ENCODE results near the gene WDR88.

The WDR88 gene

GRCh38 chr19:33167438-33167837 lies 35.5 kb downstream of the WDR88 start:
- TF ChIP-seq, protein P1, sequence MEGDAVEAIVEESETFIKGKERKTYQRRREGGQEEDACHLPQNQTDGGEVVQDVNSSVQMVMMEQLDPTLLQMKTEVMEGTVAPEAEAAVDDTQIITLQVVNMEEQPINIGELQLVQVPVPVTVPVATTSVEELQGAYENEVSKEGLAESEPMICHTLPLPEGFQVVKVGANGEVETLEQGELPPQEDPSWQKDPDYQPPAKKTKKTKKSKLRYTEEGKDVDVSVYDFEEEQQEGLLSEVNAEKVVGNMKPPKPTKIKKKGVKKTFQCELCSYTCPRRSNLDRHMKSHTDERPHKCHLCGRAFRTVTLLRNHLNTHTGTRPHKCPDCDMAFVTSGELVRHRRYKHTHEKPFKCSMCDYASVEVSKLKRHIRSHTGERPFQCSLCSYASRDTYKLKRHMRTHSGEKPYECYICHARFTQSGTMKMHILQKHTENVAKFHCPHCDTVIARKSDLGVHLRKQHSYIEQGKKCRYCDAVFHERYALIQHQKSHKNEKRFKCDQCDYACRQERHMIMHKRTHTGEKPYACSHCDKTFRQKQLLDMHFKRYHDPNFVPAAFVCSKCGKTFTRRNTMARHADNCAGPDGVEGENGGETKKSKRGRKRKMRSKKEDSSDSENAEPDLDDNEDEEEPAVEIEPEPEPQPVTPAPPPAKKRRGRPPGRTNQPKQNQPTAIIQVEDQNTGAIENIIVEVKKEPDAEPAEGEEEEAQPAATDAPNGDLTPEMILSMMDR (IDR thresholded peaks at IDR 0.05; ENCODE audit: borderline replicate concordance, control extremely low read depth, extremely low read depth, insufficient read depth, missing control alignments) = no peak
- in situ Hi-C loops (cut with MboI; ENCODE audit: low sequenced_read_pairs, unreplicated experiment) = no loop called here
- DNase-seq (ENCODE audit: low spot score) = no peak

GRCh38 chr19:33168528-33168927 lies 36.6 kb downstream of the WDR88 start:
- in situ Hi-C loops (cut with MboI; ENCODE audit: low sequenced_read_pairs, unreplicated experiment) = no loop called here
- TF ChIP-seq, protein P1 (IDR thresholded peaks at IDR 0.05; ENCODE audit: borderline replicate concordance, control extremely low read depth, extremely low read depth, insufficient read depth, missing control alignments) = no peak
- DNase-seq (ENCODE audit: low spot score) = no peak

GRCh38 chr19:33171222-33171795 lies 39.4 kb downstream of the WDR88 start:
- in situ Hi-C loops (cut with MboI; ENCODE audit: low sequenced_read_pairs, unreplicated experiment) = no loop called here
- no peak for DNase-seq (ENCODE audit: low spot score)
- TF ChIP-seq, protein P1 (IDR thresholded peaks at IDR 0.05; ENCODE audit: borderline replicate concordance, control extremely low read depth, extremely low read depth, insufficient read depth, missing control alignments) = no peak

GRCh38 chr19:33171916-33172359 lies 40.0 kb downstream of the WDR88 start:
- no peak for DNase-seq (ENCODE audit: low spot score)
- TF ChIP-seq, protein P1 (IDR thresholded peaks at IDR 0.05; ENCODE audit: borderline replicate concordance, control extremely low read depth, extremely low read depth, insufficient read depth, missing control alignments) = no peak
- in situ Hi-C loops (cut with MboI; ENCODE audit: low sequenced_read_pairs, unreplicated experiment) = no loop called here

DNA sequence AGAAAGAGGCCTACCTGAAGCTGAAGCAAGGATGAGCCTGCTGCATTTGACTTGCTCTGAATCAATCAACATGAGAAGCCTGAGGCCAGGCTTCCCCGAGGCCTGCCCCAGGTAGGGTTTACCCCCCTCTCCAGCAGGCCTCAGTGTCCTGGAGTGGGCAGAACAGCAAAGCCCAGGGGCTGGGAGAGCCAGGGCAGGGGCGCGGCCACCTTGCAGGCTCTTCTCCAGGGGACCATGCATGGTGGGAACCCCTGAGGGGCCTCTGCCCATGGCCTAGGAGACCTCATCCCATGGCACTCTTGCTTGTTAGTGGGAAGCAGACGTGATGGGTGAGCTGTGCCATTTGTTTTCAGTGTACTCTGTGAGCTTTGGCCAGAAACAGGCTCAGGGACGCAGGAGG lies 42.3 kb downstream of the WDR88 start:
- TF ChIP-seq, protein P1 (IDR thresholded peaks at IDR 0.05; ENCODE audit: borderline replicate concordance, control extremely low read depth, extremely low read depth, insufficient read depth, missing control alignments) = no peak
- in situ Hi-C loops (cut with MboI; ENCODE audit: low sequenced_read_pairs, unreplicated experiment) = no loop called here
- no peak for DNase-seq (ENCODE audit: low spot score)

DNA sequence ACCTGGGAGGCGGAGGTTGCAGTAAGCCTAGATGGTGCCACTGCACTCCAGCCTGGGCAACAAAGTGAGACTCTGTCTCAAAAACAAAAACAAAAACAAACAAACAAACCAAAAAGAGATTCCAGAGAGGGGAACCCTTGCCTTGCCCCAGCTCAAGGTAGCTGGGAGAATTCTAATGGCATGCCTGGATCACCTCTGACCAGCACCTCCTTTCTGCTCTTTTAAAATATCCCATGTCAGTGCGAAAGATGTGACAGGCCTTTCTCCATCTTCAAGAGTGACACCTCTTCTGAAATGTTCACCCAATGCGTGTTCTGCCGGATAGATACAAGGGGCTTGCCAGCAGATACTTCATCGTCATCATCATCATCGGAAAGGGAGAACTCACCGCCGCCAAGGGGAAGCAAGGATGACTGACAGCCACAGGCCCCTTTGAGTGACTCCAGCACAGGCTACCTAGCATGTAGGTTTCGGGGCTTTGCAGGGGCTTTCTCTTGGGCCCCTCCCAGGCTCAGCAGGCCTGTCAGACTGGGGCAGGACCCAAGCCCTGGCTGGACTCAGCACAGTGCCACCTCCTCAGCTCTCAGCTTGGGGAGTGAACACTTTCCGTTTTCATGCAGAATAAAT lies 43.4 kb downstream of the WDR88 start:
- DNase-seq (ENCODE audit: low spot score) = no peak
- in situ Hi-C loops (cut with MboI; ENCODE audit: low sequenced_read_pairs, unreplicated experiment) = no loop called here
- TF ChIP-seq, protein P1 (IDR thresholded peaks at IDR 0.05; ENCODE audit: borderline replicate concordance, control extremely low read depth, extremely low read depth, insufficient read depth, missing control alignments) = no peak
